Testis (tissue), 3 donors: ENCODE results near the gene OPHN1. TPM values are rescaled to one million over a fixed set of nuclear protein-coding genes. Genes with fewer than 3 reads are reported as not detected.
"Not testable (repeated sequence)": the region's sequence is repeated elsewhere in the genome, so short reads cannot be mapped to it uniquely, and the experiment has no call there.

Experiments used
- DNase-seq: peaks from one replicate; pipeline ENCODE4 v3.0.0-alpha.2; 2019
- H3K27ac ChIP-seq, 2 donors: fragments of 200-600 bp; sonication (generic); one replicate each; pipeline ENCODE4 v1.5.1; 2019
- H3K27me3 ChIP-seq: fragments of 200-600 bp; sonication (generic); one replicate; pipeline ENCODE4 v1.5.1; 2019
- H3K36me3 ChIP-seq: fragments of 200-600 bp; sonication (generic); one replicate; pipeline ENCODE4 v1.5.1; 2017; ENCODE audit warnings: low read depth; ENCODE audit errors: missing control alignments
- H3K4me1 ChIP-seq: fragments of 200-600 bp; sonication (generic); one replicate; pipeline ENCODE4 v1.5.1; 2019
- H3K4me3 ChIP-seq, 2 donors: fragments of 200-600 bp; sonication (generic); one replicate each; pipeline ENCODE4 v1.5.1; 2017 to 2019
- H3K9me3 ChIP-seq: fragments of 200-600 bp; sonication (generic); one replicate; pipeline ENCODE4 v1.5.1; 2017
- POLR2A ChIP-seq: fragments of 450-650 bp; IDR thresholded peaks from one replicate; pipeline ENCODE4 v1.6.1; 2017; ENCODE audit warnings: antibody characterized with exemption, mild to moderate bottlenecking, moderate library complexity
- WGBS, 2 donors: methylation state at CpG; one replicate each; pipeline ENCODE4 v1.1.5; 2018; 5-methylcytosine and 5-hydroxymethylcytosine counted together
- intact Hi-C: fragments of 100-400 bp; cut with DNase I; formaldehyde crosslinking; loops from one replicate; pipeline ENCODE4 v1.15.1; 2023; ENCODE audit warnings: low total_unique reads
- polyA plus RNA-seq: library from polyadenylated mRNA; stranded (reverse); fragments of 350-450 nt; fragmentation: Illumina TruSeq; extraction: RNeasy Lipid Tissue Mini Kit (QIAGEN cat#74804); gene quantifications from one replicate; pipeline ENCODE4 v1.2.3, GENCODE V29; 2014; ENCODE audit warnings: low read depth, low replicate concordance; ENCODE audit not compliant: insufficient read depth
- total RNA-seq, 2 donors: library from RNA; depleted of rRNA; stranded (reverse); fragments of >200 nt; gene quantifications; one replicate each; pipeline ENCODE4 v1.2.3, GENCODE V29; 2016
- TF ChIP-seq, protein P1 (sequence below), 3 experiments: fragments of 450-650 bp in 2 of 3; fragments of 200-600 bp in 1 of 3; sonication (generic) in 1 of 3; IDR thresholded peaks; one replicate each; pipeline ENCODE4 v1.5.1; 2016 to 2019; ENCODE audit warnings: antibody characterized with exemption in 3 of 3, mild to moderate bottlenecking in 2 of 3, moderate library complexity in 1 of 3

The OPHN1 gene
- total and polyA plus RNA-seq, 3 donors from 2014 or later: 2.3 to 5.7 (median 5.5) TPM

DNA sequence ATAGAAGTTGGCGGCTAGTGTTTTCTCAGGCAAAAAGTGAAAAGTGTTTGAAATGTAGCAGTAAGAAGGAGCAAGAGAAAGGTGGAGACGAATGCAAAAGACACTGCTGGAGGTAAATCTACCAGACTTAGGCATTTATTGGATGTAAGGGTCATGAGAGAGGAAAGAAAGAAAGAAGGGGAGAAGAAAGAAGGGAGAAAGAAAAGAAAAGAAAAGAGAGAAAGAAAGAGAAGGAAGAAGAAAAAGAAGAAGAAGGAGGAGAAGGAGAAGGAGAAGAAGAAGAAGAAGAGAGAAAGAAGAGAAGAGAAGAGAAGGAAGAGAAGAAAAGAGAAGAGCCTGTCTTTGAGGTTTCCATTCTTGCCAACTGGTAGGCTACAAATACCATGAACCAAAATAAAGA, 31.2 kb downstream of the OPHN1 start:
- Histone ChIP-seq H3K36me3 (no peaks in the 10 kb centered on the region), H3K27me3 (no peaks in the 10 kb centered on the region), H3K27ac (no peak overlapping the region), H3K4me3 (no peak overlapping the region), H3K4me1 (no peaks in the 10 kb centered on the region), H3K9me3 (no peaks in the 10 kb centered on the region)
- TF ChIP-seq, protein P1, sequence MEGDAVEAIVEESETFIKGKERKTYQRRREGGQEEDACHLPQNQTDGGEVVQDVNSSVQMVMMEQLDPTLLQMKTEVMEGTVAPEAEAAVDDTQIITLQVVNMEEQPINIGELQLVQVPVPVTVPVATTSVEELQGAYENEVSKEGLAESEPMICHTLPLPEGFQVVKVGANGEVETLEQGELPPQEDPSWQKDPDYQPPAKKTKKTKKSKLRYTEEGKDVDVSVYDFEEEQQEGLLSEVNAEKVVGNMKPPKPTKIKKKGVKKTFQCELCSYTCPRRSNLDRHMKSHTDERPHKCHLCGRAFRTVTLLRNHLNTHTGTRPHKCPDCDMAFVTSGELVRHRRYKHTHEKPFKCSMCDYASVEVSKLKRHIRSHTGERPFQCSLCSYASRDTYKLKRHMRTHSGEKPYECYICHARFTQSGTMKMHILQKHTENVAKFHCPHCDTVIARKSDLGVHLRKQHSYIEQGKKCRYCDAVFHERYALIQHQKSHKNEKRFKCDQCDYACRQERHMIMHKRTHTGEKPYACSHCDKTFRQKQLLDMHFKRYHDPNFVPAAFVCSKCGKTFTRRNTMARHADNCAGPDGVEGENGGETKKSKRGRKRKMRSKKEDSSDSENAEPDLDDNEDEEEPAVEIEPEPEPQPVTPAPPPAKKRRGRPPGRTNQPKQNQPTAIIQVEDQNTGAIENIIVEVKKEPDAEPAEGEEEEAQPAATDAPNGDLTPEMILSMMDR (IDR thresholded peaks at IDR 0.05): no peak
- TF ChIP-seq POLR2A: no peak
- intact Hi-C loops: no loop called here
- 90 to 96% methylated on average over 2 of the region's 2 CpGs for WGBS, 2 donors
- DNase-seq: no peak

DNA sequence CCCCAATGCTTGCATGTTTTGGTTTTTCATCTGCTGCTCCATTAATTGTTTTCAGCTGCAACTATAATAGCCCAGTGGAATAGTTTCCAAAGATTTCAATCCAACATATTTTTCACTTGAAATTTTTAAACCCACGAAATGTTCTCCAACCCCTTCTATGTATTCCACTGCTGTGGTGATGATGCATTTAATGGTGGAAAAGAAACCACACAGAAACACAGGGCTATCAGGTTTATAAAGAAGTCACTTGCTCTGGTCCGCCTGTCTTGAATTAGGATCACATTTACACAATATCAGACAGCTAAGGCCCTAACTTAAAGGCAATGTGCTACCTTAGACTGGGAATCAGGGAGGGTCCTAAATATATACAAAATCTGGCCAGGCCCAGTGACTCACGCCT, 35.0 kb downstream of the OPHN1 start:
- intact Hi-C loops: no loop called here
- H3K4me1 ChIP-seq: no peaks in the 10 kb centered on the region
- H3K36me3 ChIP-seq: no peaks in the 10 kb centered on the region
- H3K9me3 ChIP-seq: no peaks in the 10 kb centered on the region
- 68 to 89% methylated on average over 2 to 3 of the region's 3 CpGs for WGBS, 2 donors
- H3K27me3 ChIP-seq: no peaks in the 10 kb centered on the region
- DNase-seq: no peak
- H3K4me3 ChIP-seq: no peak overlapping the region
- no peak for TF ChIP-seq POLR2A
- TF ChIP-seq, protein P1 (IDR thresholded peaks at IDR 0.05): no peak
- H3K27ac ChIP-seq: no peak overlapping the region

DNA sequence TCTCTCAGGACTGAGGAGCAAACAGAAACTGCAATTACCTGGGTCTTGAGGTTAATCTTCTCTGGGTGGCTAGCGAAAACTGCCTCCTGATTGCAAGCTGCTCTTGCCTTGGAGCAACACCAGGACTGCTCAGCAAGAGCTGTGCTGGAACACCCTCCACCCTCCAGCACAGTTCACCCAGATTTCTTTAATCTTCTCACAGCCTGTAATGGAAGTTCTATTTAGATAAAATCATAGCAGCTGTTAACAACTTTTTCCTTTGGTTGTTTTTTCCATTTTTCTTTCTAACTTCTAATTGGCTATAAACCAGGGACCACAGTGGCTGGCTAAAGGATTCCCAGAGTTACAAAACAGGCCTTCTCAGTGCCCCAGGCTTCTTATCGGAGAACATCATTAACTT, 36.3 kb downstream of the OPHN1 start:
- Histone ChIP-seq H3K36me3 (no peaks in the 10 kb centered on the region), H3K27me3 (no peaks in the 10 kb centered on the region), H3K27ac (no peak overlapping the region), H3K9me3 (no peaks in the 10 kb centered on the region), H3K4me3 (no peak overlapping the region), H3K4me1 (no peaks in the 10 kb centered on the region)
- DNase-seq: peak; percentile 16
- intact Hi-C loops: no loop called here
- WGBS, 2 donors: 53 to 75% methylated on average over 2 of the region's 2 CpGs
- TF ChIP-seq, protein P1 (IDR thresholded peaks at IDR 0.05): no peak
- TF ChIP-seq POLR2A: no peak

DNA sequence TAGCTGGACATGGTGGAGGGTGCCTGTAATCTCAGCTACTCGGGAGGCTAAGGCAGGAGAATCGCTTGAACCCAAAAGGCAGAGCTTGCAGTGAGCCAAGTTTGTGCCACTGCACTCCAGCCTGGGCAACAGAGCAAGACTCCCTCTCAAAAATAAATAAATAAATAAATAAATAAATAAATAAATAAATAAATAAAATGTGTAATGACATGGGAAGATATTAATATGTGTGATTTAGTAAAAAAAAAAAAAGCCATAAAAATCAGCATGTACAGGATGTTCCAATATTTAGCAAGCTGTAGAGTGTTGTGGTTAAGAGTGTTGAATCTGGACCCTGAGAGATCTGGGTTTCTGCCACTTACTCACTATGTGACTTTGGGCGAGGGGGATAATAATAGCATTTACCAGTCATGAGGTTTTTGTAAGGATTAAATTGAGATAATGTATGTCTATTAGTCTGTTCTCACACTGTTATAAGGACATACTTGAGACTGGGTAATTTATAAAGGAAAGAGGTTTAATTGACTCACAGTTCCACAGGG, 43.8 kb downstream of the OPHN1 start:
- DNase-seq, intact Hi-C loops, H3K27me3 ChIP-seq, H3K36me3 ChIP-seq, H3K27ac ChIP-seq, H3K4me1 ChIP-seq, H3K9me3 ChIP-seq, H3K4me3 ChIP-seq: not testable (repeated sequence)
- 86 to 93% methylated on average over 3 of the region's 3 CpGs for WGBS, 2 donors

DNA sequence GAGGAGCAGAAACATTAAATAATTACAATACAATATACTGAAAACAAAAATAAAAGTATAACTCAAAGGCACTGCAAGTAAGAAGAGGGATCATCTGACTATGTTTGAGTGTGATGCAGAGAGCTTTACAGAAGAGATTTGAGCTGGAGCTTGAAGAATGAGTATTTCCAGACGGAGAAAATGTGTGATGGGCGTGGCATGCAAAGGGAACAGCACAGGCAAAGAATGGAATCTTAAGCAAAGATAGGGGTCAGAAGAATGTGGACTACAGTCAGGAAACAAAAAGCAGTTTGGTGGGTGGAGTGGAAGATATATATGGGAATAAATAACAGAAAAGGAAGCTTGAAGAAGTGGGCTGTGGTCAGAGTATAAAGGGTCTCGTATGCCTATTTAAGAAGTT, 45.5 kb downstream of the OPHN1 start:
- TF ChIP-seq, protein P1 (IDR thresholded peaks at IDR 0.05): no peak
- no peak for TF ChIP-seq POLR2A
- Histone ChIP-seq H3K36me3 (no peaks in the 10 kb centered on the region), H3K4me3 (no peak overlapping the region), H3K27ac (no peak overlapping the region), H3K4me1 (no peaks in the 10 kb centered on the region), H3K27me3 (no peaks in the 10 kb centered on the region), H3K9me3 (no peaks in the 10 kb centered on the region)
- no peak for DNase-seq
- WGBS, 2 donors: 59 to 85% methylated on average over 3 of the region's 3 CpGs
- intact Hi-C loops: no loop called here
